ENCODE measurements around the gene BOLA2.
"Not testable (repeated sequence)": the region's sequence is repeated elsewhere in the genome, so short reads cannot be mapped to it uniquely, and the experiment has no call there.

BOLA2 gene

GRCh38 chr16:29454269-29454668 is at the start of gene BOLA2, which contains the start of gene SLX1B:
TSS of gene BOLA2 (minus strand) at chr16:29454351. CDS start at chr16:29454253, 98 bp downstream.
TSS of gene SLX1B (plus strand) at chr16:29454533.
- DNase-seq: not testable (repeated sequence)

GRCh38 chr16:29482276-29482675 is 28.1 kb upstream of the BOLA2 start:
- not testable (repeated sequence) for DNase-seq

- DNase-seq: not testable (repeated sequence)
These were observed 17.9 kb upstream of the BOLA2 start for GRCh38 chr16:29472065-29472464.

GRCh38 chr16:29469660-29470059 is 15.5 kb upstream of the BOLA2 start:
- not testable (repeated sequence) for DNase-seq

GRCh38 chr16:29467654-29468366 is 13.7 kb upstream of the BOLA2 start:
- DNase-seq: not testable (repeated sequence)

- DNase-seq: not testable (repeated sequence)
These were observed 12.8 kb upstream of the BOLA2 start for GRCh38 chr16:29466904-29467303.

GRCh38 chr16:29465985-29466824 is 12.1 kb upstream of the BOLA2 start:
- DNase-seq: not testable (repeated sequence)

GRCh38 chr16:29460647-29461030 is 6.5 kb upstream of the BOLA2 start:
- DNase-seq: not testable (repeated sequence)

- DNase-seq: not testable (repeated sequence)
These were observed 5.8 kb upstream of the BOLA2 start, which contains the start of gene SULT1A4 for GRCh38 chr16:29459706-29460646. TSS of gene SULT1A4 (plus strand) at chr16:29459913. CDS start at chr16:29461386, 1,473 bp downstream.

GRCh38 chr16:29457660-29458059 is 3.5 kb upstream of the BOLA2 start:
- not testable (repeated sequence) for DNase-seq

- not testable (repeated sequence) for DNase-seq
These were observed 677 bp upstream of the BOLA2 start for GRCh38 chr16:29454828-29455227.

GRCh38 chr16:29453754-29454153 is 397 bp downstream of the BOLA2 start:
- not testable (repeated sequence) for DNase-seq

GRCh38 chr16:29425390-29425789 is 28.8 kb downstream of the BOLA2 start:
- DNase-seq: not testable (repeated sequence)

- not testable (repeated sequence) for DNase-seq
These were observed 30.6 kb downstream of the BOLA2 start for GRCh38 chr16:29423587-29423986.

- DNase-seq: not testable (repeated sequence)
These were observed 48.9 kb downstream of the BOLA2 start for GRCh38 chr16:29405249-29405648.
